DOHH2 (cell line): ENCODE results near the gene NDUFS4.
"Not testable (repeated sequence)": the region's sequence is repeated elsewhere in the genome, so short reads cannot be mapped to it uniquely, and the experiment has no call there.

ENCODE experiments used
- H3F3A ChIP-seq: fragments of 200-600 bp; sonication (generic), shearing (Covaris generic); 2 replicates; pipeline ENCODE4 v1.6.0; 2016; ENCODE audit warnings: antibody characterized with exemption, mild to moderate bottlenecking; ENCODE audit not compliant: control insufficient read depth, insufficient read depth
- H3K27ac ChIP-seq: fragments of 200-600 bp; sonication (generic); 2 replicates; pipeline ENCODE4 v1.5.1; 2014; ENCODE audit warnings: low read depth, mild to moderate bottlenecking, low read length, moderate library complexity
- H3K27me3 ChIP-seq: fragments of 200-600 bp; sonication (generic); 2 replicates; pipeline ENCODE4 v1.6.1; 2014; ENCODE audit warnings: mild to moderate bottlenecking, low read length, mixed read lengths; ENCODE audit not compliant: control insufficient read depth
- H3K36me3 ChIP-seq: fragments of 200-600 bp; sonication (generic); 2 replicates; pipeline ENCODE4 v1.6.1; 2014; ENCODE audit warnings: mild to moderate bottlenecking, low read length, moderate library complexity, mixed read lengths; ENCODE audit not compliant: control insufficient read depth
- H3K4me1 ChIP-seq: fragments of 200-600 bp; sonication (generic); 2 replicates; pipeline ENCODE4 v1.6.1; 2014; ENCODE audit warnings: mild to moderate bottlenecking, low read length, mixed read lengths; ENCODE audit not compliant: control insufficient read depth
- H3K4me2 ChIP-seq: fragments of 200-600 bp; sonication (generic); 2 replicates; pipeline ENCODE4 v1.6.0; 2014; ENCODE audit warnings: mild to moderate bottlenecking, low read length, moderate library complexity
- H3K4me3 ChIP-seq: fragments of 200-600 bp; sonication (generic); 2 replicates; pipeline ENCODE4 v1.5.1; 2014; ENCODE audit warnings: mild to moderate bottlenecking, low read length, mixed read lengths
- H3K79me2 ChIP-seq: fragments of 200-600 bp; sonication (generic); 2 replicates; pipeline ENCODE4 v1.6.1; 2014; ENCODE audit warnings: mild to moderate bottlenecking, low read length, mixed read lengths; ENCODE audit not compliant: control insufficient read depth
- H3K9me2 ChIP-seq: fragments of 200-600 bp; sonication (generic); replicated peaks from 2 replicates; pipeline ENCODE4 v1.6.1; 2014; ENCODE audit warnings: mild to moderate bottlenecking, low read length, mixed read lengths; ENCODE audit not compliant: control insufficient read depth
- H3K9me3 ChIP-seq: fragments of 200-600 bp; sonication (generic); 2 replicates; pipeline ENCODE4 v1.6.1; 2014; ENCODE audit warnings: antibody characterized with exemption, low read length, mixed read lengths; ENCODE audit not compliant: control insufficient read depth, insufficient read depth
- H4K20me1 ChIP-seq: fragments of 200-600 bp; sonication (generic); 2 replicates; pipeline ENCODE4 v1.6.0; 2014; ENCODE audit warnings: low read depth, mild to moderate bottlenecking, antibody characterized with exemption, low read length, moderate library complexity; ENCODE audit not compliant: control insufficient read depth, insufficient read depth
- CTCF ChIP-seq: fragments of 200-600 bp; sonication (generic); IDR thresholded peaks from one replicate; pipeline ENCODE4 v1.5.1; 2014; ENCODE audit warnings: antibody characterized with exemption, mild to moderate bottlenecking, low read depth, low read length; ENCODE audit not compliant: poor library complexity, severe bottlenecking
- EZH2phosphoT487 ChIP-seq: fragments of 200-600 bp; sonication (generic); IDR thresholded peaks from 2 replicates; pipeline ENCODE4 v1.6.1; 2017; ENCODE audit warnings: borderline replicate concordance, mild to moderate bottlenecking, antibody characterized with exemption, low read length, moderate library complexity, mixed read lengths

Gene NDUFS4

GRCh38 chr5:53642061-53642460 lies 81.6 kb downstream of the NDUFS4 start:
- Histone ChIP-seq H3K9me2 (no peaks in the 10 kb centered on the region), H3K4me3 (no peak overlapping the region), H3K27ac (no peak overlapping the region), H3K4me2 (peak overlapping the region; percentile 27; the same call in 1 of the 2 replicates), H3K27me3 (no peaks in the 10 kb centered on the region), H3K36me3 (peaks cover 13% of the 10 kb centered on the region; the same call in 1 of the 2 replicates), H3F3A (no peaks in the 10 kb centered on the region), H3K4me1 (peaks cover 27% of the 10 kb centered on the region), H3K9me3 (no peaks in the 10 kb centered on the region), H3K79me2 (no peaks in the 10 kb centered on the region), H4K20me1 (no peaks in the 10 kb centered on the region)
- TF ChIP-seq CTCF (no peak), EZH2phosphoT487 (no peak)

- TF ChIP-seq EZH2phosphoT487 = no peak
- no peak for TF ChIP-seq CTCF
- H3K4me3 ChIP-seq = no peak overlapping the region
- H3K27me3 ChIP-seq = no peaks in the 10 kb centered on the region
- H3K4me1 ChIP-seq = peaks cover 27% of the 10 kb centered on the region
- H3K9me2 ChIP-seq = no peaks in the 10 kb centered on the region
- peaks cover 16% of the 10 kb centered on the region for H3K36me3 ChIP-seq
- no peaks in the 10 kb centered on the region for H3F3A ChIP-seq
- no peak overlapping the region for H3K27ac ChIP-seq
- no peak overlapping the region for H3K4me2 ChIP-seq
- no peaks in the 10 kb centered on the region for H3K79me2 ChIP-seq
- no peaks in the 10 kb centered on the region for H3K9me3 ChIP-seq
- no peaks in the 10 kb centered on the region for H4K20me1 ChIP-seq
These were observed 83.0 kb downstream of the NDUFS4 start for GRCh38 chr5:53643445-53643844.

GRCh38 chr5:53645078-53645477 lies 84.6 kb downstream of the NDUFS4 start:
- Histone ChIP-seq H4K20me1 (no peaks in the 10 kb centered on the region), H3K4me3 (no peak overlapping the region), H3K79me2 (no peaks in the 10 kb centered on the region; the same call in 1 of the 2 replicates), H3F3A (no peaks in the 10 kb centered on the region), H3K9me3 (no peaks in the 10 kb centered on the region), H3K27me3 (no peaks in the 10 kb centered on the region), H3K9me2 (no peaks in the 10 kb centered on the region), H3K36me3 (peaks cover 20% of the 10 kb centered on the region), H3K4me2 (no peak overlapping the region), H3K27ac (no peak overlapping the region), H3K4me1 (peaks cover 27% of the 10 kb centered on the region)
- TF ChIP-seq EZH2phosphoT487 = no peak
- TF ChIP-seq CTCF = no peak

GRCh38 chr5:53649352-53649751 lies 88.9 kb downstream of the NDUFS4 start:
- Histone ChIP-seq H3K9me3 (no peaks in the 10 kb centered on the region), H3F3A (no peaks in the 10 kb centered on the region), H3K9me2 (no peaks in the 10 kb centered on the region), H3K79me2 (peaks cover 3% of the 10 kb centered on the region), H3K27ac (no peak overlapping the region), H3K4me1 (peaks cover 9% of the 10 kb centered on the region), H3K4me3 (no peak overlapping the region), H3K4me2 (no peak overlapping the region), H3K36me3 (peaks cover 15% of the 10 kb centered on the region), H4K20me1 (no peaks in the 10 kb centered on the region), H3K27me3 (no peaks in the 10 kb centered on the region)
- TF ChIP-seq EZH2phosphoT487 = no peak
- no peak for TF ChIP-seq CTCF

- H3K27ac ChIP-seq, H3K36me3 ChIP-seq, H4K20me1 ChIP-seq, H3K79me2 ChIP-seq, H3K4me1 ChIP-seq, H3K9me3 ChIP-seq, H3K4me2 ChIP-seq, H3K27me3 ChIP-seq, H3K4me3 ChIP-seq, H3K9me2 ChIP-seq, H3F3A ChIP-seq: not testable (repeated sequence)
These were observed 100.1 kb downstream of the NDUFS4 start for GRCh38 chr5:53660573-53660972.
